Neural progenitor cell (in vitro differentiated cells): Measurements from ENCODE around the gene ANAPC4. TPM values are rescaled to one million over a fixed set of nuclear protein-coding genes. Genes with fewer than 3 reads are reported as not detected.

Experiments used
- DNase-seq: peaks from one replicate; pipeline ENCODE4 v3.0.0-alpha.2; 2016; ENCODE audit warnings: low spot score
- H2AFZ ChIP-seq: fragments of 200-600 bp; sonication (generic); replicated peaks from 2 replicates; pipeline ENCODE4 v1.6.1; 2016; ENCODE audit warnings: antibody characterized with exemption
- H3F3A ChIP-seq: fragments of 200-600 bp; sonication (generic); 2 replicates; pipeline ENCODE4 v1.6.1; 2016; ENCODE audit warnings: antibody characterized with exemption, low read depth
- H3K27ac ChIP-seq: fragments of 200-600 bp; sonication (generic); 2 replicates; pipeline ENCODE4 v1.5.1; 2016; ENCODE audit warnings: mild to moderate bottlenecking
- H3K27me3 ChIP-seq: fragments of 200-600 bp; sonication (generic); 2 replicates; pipeline ENCODE4 v1.6.1; 2016; ENCODE audit warnings: mild to moderate bottlenecking, moderate library complexity
- H3K36me3 ChIP-seq: fragments of 200-600 bp; sonication (generic); 2 replicates; pipeline ENCODE4 v1.5.1; 2016
- H3K4me1 ChIP-seq: fragments of 200-600 bp; sonication (generic); 2 replicates; pipeline ENCODE4 v1.6.1; 2016; ENCODE audit warnings: mixed run types
- H3K4me2 ChIP-seq: fragments of 200-600 bp; sonication (generic); 2 replicates; pipeline ENCODE4 v1.6.1; 2016
- H3K4me3 ChIP-seq: fragments of 200-600 bp; sonication (generic); 2 replicates; pipeline ENCODE4 v1.5.1; 2016
- H3K79me2 ChIP-seq: fragments of 200-600 bp; sonication (generic); 2 replicates; pipeline ENCODE4 v1.6.1; 2016; ENCODE audit warnings: low read depth
- H3K9ac ChIP-seq: fragments of 200-600 bp; sonication (generic); 2 replicates; pipeline ENCODE4 v1.6.1; 2016
- H3K9me3 ChIP-seq: fragments of 200-600 bp; sonication (generic); 2 replicates; pipeline ENCODE4 v1.5.1; 2016; ENCODE audit warnings: low read depth
- H4K20me1 ChIP-seq: fragments of 200-600 bp; sonication (generic); 2 replicates; pipeline ENCODE4 v1.6.1; 2016; ENCODE audit warnings: low read depth
- H3K27ac Mint-ChIP-seq: 3 replicates; pipeline ENCODE4 v1.8.0; 2021; ENCODE audit warnings: mixed read lengths
- H3K27me3 Mint-ChIP-seq: 2 replicates; pipeline ENCODE4 v1.8.0; 2022; ENCODE audit warnings: low read depth, mild to moderate bottlenecking, inconsistent platforms, moderate library complexity, mixed read lengths; ENCODE audit not compliant: insufficient read depth
- H3K36me3 Mint-ChIP-seq: 3 replicates; pipeline ENCODE4 v1.8.0; 2021; ENCODE audit warnings: mixed read lengths
- H3K4me1 Mint-ChIP-seq: 3 replicates; pipeline ENCODE4 v1.8.0; 2021; ENCODE audit warnings: mixed read lengths
- H3K4me3 Mint-ChIP-seq: 3 replicates; pipeline ENCODE4 v1.8.0; 2021; ENCODE audit warnings: mild to moderate bottlenecking, moderate library complexity, mixed read lengths
- H3K9me3 Mint-ChIP-seq: 3 replicates; pipeline ENCODE4 v1.8.0; 2020; ENCODE audit warnings: mixed read lengths
- EZH2 ChIP-seq: fragments of 200-600 bp; sonication (generic); IDR thresholded peaks from 2 replicates; pipeline ENCODE4 v1.6.1; 2017; ENCODE audit warnings: antibody characterized with exemption, mild to moderate bottlenecking, moderate library complexity
- EZH2phosphoT487 ChIP-seq: fragments of 200-600 bp; sonication (generic); IDR thresholded peaks from 2 replicates; pipeline ENCODE4 v1.6.1; 2017; ENCODE audit warnings: antibody characterized with exemption
- total RNA-seq: library from RNA; depleted of rRNA; stranded (reverse); fragments of >200 nt; gene quantifications from 2 replicates; pipeline ENCODE4 v1.2.3, GENCODE V29; 2015; ENCODE audit warnings: low replicate concordance
- TF ChIP-seq, protein P1 (sequence below): fragments of 200-600 bp; sonication (generic); IDR thresholded peaks from 2 replicates; pipeline ENCODE4 v1.5.1; 2017; ENCODE audit warnings: antibody characterized with exemption, mild to moderate bottlenecking

Gene ANAPC4
- total RNA-seq, 1 donor from 2014 or later = 55.1 TPM

DNA sequence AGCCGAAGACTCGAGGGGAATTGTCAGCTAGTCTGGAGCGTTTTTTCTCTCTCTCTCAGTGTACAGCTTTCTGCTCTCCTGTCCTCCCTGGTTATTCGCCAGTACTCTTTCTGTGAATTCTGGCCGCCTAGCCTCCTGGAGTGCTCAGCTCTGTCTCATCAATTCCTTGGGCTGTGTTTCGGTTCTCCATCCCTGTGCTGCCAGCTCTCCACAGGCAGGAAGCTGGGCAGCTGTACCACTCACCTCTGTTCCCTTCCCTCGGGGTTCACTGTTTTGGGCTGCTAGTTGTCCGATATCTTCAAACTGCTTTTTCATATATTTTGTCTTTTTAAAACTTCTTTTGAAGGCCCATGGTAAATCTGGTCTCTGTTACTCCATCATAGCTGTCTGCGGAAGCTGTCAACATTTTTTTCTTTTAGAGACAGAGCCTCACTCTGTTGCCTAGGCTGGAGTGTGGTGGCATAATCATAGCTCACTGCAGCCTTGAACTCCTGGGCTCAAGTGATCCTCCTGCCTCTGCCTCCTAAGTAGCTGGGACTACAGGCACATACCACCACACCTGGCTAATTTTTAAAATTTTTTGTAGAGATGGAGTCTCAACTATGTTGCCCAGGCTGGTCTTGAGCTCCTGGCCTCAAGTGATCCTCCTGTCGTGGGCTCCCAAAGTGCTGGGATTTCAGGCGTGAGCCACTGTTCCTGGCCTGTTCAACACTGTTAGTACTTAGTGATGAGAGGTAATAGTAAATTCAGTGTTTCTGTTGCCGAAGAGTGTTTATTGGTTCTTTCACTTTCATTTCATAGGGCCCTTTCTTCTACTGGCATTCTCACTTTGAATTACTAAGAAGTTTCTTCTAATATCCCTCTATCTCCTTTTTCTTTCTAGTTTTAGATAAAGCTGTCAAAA, 45.9 kb upstream of the ANAPC4 start:
- H3K4me2 ChIP-seq = no peak overlapping the region
- H3K4me1 Mint-ChIP-seq = no peaks in the 10 kb centered on the region
- no peaks in the 10 kb centered on the region for H3K9me3 ChIP-seq
- no peaks in the 10 kb centered on the region for H3K27me3 Mint-ChIP-seq
- no peaks in the 10 kb centered on the region for H3K4me1 ChIP-seq
- no peak overlapping the region for H3K27ac ChIP-seq
- no peak for DNase-seq
- no peak overlapping the region for H3K4me3 ChIP-seq
- no peaks in the 10 kb centered on the region for H3K79me2 ChIP-seq
- H4K20me1 ChIP-seq = peaks cover 3% of the 10 kb centered on the region
- H3K27me3 ChIP-seq = no peaks in the 10 kb centered on the region
- no peak overlapping the region for H3K27ac Mint-ChIP-seq
- no peaks in the 10 kb centered on the region for H3K9me3 Mint-ChIP-seq
- H3F3A ChIP-seq = no peaks in the 10 kb centered on the region
- TF ChIP-seq EZH2phosphoT487 (no peak), EZH2 (no peak)
- TF ChIP-seq, protein P1, sequence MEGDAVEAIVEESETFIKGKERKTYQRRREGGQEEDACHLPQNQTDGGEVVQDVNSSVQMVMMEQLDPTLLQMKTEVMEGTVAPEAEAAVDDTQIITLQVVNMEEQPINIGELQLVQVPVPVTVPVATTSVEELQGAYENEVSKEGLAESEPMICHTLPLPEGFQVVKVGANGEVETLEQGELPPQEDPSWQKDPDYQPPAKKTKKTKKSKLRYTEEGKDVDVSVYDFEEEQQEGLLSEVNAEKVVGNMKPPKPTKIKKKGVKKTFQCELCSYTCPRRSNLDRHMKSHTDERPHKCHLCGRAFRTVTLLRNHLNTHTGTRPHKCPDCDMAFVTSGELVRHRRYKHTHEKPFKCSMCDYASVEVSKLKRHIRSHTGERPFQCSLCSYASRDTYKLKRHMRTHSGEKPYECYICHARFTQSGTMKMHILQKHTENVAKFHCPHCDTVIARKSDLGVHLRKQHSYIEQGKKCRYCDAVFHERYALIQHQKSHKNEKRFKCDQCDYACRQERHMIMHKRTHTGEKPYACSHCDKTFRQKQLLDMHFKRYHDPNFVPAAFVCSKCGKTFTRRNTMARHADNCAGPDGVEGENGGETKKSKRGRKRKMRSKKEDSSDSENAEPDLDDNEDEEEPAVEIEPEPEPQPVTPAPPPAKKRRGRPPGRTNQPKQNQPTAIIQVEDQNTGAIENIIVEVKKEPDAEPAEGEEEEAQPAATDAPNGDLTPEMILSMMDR = no peak
- H3K36me3 ChIP-seq = no peaks in the 10 kb centered on the region
- H2AFZ ChIP-seq = no peak overlapping the region
- H3K36me3 Mint-ChIP-seq = peaks cover 2% of the 10 kb centered on the region
- no peak overlapping the region for H3K9ac ChIP-seq
- H3K4me3 Mint-ChIP-seq = no peak overlapping the region

GRCh38 chr4:25343671-25344070, 33.4 kb upstream of the ANAPC4 start:
- Histone ChIP-seq H3K4me1 (no peaks in the 10 kb centered on the region), H3K9me3 (no peaks in the 10 kb centered on the region), H3K9ac (no peak overlapping the region), H3K27ac (no peak overlapping the region), H3K4me2 (no peak overlapping the region), H2AFZ (no peak overlapping the region), H3K4me3 (no peak overlapping the region), H3K27me3 (no peaks in the 10 kb centered on the region), H3K36me3 (no peaks in the 10 kb centered on the region), H3F3A (no peaks in the 10 kb centered on the region), H3K79me2 (no peaks in the 10 kb centered on the region), H4K20me1 (no peaks in the 10 kb centered on the region)
- H3K27ac Mint-ChIP-seq = no peak overlapping the region
- DNase-seq = no peak
- H3K4me3 Mint-ChIP-seq = no peak overlapping the region
- H3K27me3 Mint-ChIP-seq = no peaks in the 10 kb centered on the region
- no peaks in the 10 kb centered on the region for H3K36me3 Mint-ChIP-seq
- H3K4me1 Mint-ChIP-seq = peaks cover 5% of the 10 kb centered on the region
- TF ChIP-seq, protein P1 = no peak
- TF ChIP-seq EZH2 (no peak), EZH2phosphoT487 (no peak)
- H3K9me3 Mint-ChIP-seq = no peaks in the 10 kb centered on the region

- Histone ChIP-seq H3K4me3 (no peak overlapping the region), H3F3A (no peaks in the 10 kb centered on the region), H3K27ac (no peak overlapping the region), H3K79me2 (no peaks in the 10 kb centered on the region), H3K27me3 (no peaks in the 10 kb centered on the region), H4K20me1 (no peaks in the 10 kb centered on the region), H3K36me3 (no peaks in the 10 kb centered on the region), H3K4me1 (no peaks in the 10 kb centered on the region), H3K9me3 (no peaks in the 10 kb centered on the region), H3K4me2 (no peak overlapping the region), H3K9ac (no peak overlapping the region), H2AFZ (no peak overlapping the region)
- DNase-seq = no peak
- H3K27me3 Mint-ChIP-seq = no peaks in the 10 kb centered on the region
- peaks cover 5% of the 10 kb centered on the region for H3K4me1 Mint-ChIP-seq
- H3K36me3 Mint-ChIP-seq = no peaks in the 10 kb centered on the region
- TF ChIP-seq EZH2phosphoT487 = no peak
- TF ChIP-seq, protein P1 = no peak
- no peak for TF ChIP-seq EZH2
- H3K4me3 Mint-ChIP-seq = no peak overlapping the region
- no peaks in the 10 kb centered on the region for H3K9me3 Mint-ChIP-seq
- peak overlapping the region; percentile 6 for H3K27ac Mint-ChIP-seq
Observed at GRCh38 chr4:25345744-25346143, 31.3 kb upstream of the ANAPC4 start.
